Activated CD4-positive, alpha-beta T cell treated with anti-CD3 and anti-CD28 coated beads, Interleukin-2, Interleukin-6, amounts not matched to agents 100 ng/mL and 50 ng/mL, durations not matched to agents 16 hours and 8 hours (primary cell): ENCODE measurements around the gene LIN28A.
A peak's percentile ranks its signal among the peaks of the same experiment; 100 is the strongest.

Experiments used
- DNase-seq: peaks from one replicate; pipeline ENCODE4 v3.0.0-alpha.2; 2020

Gene LIN28A

DNA sequence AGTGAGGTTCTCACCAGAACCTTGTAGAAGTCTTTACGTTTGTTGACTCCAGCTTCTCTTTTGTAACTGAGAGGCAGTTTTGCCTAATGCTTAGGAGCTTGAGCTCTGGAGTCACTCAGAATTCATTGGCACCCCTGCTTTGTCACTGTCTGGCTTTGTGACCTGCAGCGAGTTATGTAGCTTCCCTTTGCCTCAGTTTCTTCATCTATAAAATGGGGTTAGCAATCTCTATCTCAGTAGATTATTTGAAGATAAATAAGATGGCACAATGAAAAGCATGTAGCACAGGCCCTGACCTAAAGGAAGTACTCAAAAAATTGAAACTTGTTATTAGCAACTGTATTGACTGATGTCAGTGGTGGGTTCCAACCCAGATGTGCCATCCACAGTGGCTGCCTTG lies 29.6 kb downstream of the LIN28A start:
- no peak for DNase-seq

DNA sequence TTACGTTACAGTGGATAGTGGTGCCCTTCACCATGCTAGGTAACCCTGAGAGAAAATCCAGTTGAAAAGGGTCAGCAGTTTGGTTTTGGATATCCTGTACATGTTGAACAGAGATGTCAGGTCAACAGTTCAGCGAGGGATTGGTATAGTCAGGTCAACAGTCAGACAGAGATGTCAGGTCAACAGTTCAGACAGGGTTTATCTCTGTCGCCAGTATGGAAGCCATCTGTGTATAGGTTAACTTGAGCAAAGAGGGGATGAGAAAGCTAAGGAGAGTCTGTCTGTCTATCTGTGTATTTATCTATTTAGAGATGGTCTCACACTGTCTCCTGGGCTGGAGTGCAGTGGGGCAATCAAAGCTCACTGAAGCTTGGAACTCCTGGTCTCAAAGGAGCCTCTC lies 39.3 kb downstream of the LIN28A start:
- no peak for DNase-seq

- no peak for DNase-seq
Observed at GRCh38 chr1:26450908-26451307, 40.3 kb downstream of the LIN28A start.

DNA sequence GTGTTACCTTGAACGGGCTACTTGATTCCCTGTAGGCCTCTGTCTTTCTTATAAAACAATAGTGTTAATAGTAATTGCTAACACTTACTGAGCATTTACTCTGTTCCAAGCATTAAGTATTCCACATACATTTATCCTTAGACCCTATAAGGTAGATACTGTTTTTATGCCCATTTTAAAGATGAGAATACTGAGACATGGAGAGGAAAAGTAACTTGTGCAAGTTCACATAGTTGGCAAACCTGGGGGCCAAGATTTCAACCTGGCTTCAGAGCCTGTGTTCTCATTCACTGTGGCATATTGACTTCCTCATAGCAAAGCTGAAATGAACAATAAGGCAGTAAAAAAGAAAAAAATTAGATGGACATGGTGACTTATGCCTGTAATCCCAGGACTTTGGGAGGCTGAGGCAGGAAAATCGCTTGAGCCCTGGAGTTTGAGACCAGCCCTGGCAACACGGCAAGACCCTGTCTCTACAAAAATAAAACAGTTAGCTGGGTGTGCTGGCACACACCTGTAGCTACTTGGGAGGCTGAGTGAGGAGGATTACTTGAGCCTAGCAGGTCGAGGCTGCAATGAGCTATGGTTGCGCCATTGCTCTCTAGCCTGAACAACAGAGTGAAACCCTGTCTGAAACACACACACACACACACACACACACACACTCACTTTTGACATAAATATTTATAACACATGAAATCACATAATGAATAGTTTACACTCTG lies 42.0 kb downstream of the LIN28A start:
- DNase-seq = no peak

DNA sequence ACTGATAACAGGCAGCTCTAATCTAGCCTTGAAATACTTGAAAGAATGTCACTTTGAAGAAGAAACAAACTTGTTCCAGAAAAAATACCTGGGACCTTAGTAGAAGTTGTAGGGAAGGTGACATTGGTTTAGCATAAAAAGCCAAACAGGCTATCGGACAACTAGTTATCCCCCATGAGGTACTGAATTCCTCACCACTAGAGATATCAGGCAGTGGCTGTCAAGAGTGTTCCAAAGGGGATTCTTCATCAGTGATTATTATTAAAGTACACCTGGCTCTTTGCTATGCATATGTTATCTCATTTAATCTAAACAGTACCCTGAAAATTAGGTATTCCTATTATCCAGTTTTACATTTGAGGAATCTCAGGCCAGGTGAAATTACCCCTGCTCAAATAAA lies 48.5 kb downstream of the LIN28A start:
- no peak for DNase-seq

GRCh38 chr1:26459573-26460031 lies 49.0 kb downstream of the LIN28A start:
- DNase-seq = no peak

DNA sequence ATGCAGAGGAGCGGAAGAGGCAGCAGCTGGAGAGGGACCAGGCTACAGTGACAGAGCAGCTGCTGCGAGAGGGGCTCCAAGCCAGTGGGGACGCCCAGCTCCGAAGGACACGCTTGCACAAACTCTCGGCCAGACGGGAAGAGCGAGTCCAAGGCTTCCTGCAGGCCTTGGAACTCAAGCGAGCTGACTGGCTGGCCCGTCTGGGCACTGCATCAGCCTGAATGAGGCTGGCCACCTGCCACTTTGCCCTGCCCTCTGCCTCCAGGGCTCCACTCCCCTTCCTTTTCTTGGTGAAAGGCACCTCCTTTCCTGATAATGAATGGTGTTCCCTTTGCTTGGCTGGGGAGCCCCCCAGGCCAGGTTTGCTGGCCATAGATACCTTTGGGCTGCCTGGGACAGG lies 58.3 kb downstream of the LIN28A start:
- no peak for DNase-seq

- DNase-seq = no peak
Observed at GRCh38 chr1:26469558-26469957, 58.9 kb downstream of the LIN28A start.

DNA sequence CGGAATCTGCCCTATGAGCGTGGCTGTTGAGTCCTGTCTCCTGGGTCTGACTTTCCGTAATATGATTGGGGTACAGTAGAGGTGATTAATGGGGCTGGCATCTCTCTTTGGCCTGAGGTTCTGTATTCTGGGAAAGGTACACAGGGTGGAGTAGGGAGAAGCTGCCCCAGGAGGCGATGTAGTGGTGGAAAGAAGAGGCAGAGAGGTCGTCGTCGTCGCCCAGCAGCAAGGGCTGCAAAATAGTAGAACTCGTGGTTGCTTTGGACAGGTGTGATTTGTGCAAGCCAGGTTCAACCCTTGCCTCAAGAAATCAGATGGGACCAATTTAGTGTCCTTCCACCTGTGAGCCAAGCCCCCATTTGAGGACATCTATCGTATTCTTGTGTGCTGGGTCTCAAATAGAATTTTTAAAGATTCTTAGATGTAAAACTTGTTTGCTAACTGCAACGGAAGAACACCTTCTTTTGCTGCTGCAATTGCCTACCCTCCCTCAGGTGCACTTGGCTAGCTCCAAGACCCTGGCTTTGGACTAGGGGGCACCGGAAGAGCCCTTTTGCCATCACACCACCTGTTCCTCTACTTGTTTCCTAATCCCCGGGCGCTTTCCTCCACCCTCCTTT lies 60.4 kb downstream of the LIN28A start:
- no peak for DNase-seq

DNA sequence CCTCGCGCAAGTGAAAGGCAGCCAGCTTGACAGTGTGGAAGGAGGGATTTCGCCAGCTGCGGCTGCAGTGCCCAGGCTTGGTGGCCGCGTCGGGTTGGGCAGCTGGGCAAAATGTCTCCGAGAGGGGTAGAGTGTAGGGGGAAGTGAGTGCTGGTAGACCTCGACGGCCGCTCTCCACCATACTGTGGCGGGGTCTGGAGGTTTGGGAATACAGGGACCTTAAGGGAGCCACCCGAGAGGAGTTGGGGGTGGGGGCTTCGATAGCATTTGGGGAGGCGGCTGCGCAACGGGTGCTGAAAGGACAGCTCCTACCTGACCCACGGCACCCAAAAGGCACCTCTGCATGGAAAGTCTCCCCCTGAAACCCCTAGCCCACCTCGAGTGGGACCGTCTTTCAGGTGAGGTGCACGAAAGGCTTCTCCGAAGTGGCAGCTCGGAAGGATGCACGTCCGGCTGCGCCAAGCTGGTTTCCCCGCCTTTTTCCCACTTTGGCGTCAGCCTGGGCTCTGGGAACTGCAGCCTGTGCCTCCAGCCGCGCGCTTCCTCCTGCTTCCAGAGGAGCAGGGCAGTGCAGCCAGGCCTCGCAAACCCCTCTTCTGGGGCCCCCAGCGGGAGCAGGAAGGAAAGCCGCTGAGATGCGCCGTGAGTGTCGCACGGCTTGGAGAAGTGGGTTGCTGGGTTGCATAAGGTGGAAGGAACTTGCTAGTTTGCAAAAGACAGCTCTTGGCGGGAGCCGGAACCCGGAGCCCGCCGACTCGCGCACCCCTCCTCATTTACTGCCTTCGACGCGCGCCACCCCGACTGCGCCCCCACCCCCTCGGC lies 61.1 kb downstream of the LIN28A start:
- DNase-seq = peak; percentile 58

- DNase-seq = peak; percentile 95
Observed at GRCh38 chr1:26472320-26472900, 61.8 kb downstream of the LIN28A start, which contains the start of gene HMGN2. Gene HMGN2, plus strand, starts transcription at chr1:26472440. Its CDS starts 173 bp downstream, at chr1:26472613.

DNA sequence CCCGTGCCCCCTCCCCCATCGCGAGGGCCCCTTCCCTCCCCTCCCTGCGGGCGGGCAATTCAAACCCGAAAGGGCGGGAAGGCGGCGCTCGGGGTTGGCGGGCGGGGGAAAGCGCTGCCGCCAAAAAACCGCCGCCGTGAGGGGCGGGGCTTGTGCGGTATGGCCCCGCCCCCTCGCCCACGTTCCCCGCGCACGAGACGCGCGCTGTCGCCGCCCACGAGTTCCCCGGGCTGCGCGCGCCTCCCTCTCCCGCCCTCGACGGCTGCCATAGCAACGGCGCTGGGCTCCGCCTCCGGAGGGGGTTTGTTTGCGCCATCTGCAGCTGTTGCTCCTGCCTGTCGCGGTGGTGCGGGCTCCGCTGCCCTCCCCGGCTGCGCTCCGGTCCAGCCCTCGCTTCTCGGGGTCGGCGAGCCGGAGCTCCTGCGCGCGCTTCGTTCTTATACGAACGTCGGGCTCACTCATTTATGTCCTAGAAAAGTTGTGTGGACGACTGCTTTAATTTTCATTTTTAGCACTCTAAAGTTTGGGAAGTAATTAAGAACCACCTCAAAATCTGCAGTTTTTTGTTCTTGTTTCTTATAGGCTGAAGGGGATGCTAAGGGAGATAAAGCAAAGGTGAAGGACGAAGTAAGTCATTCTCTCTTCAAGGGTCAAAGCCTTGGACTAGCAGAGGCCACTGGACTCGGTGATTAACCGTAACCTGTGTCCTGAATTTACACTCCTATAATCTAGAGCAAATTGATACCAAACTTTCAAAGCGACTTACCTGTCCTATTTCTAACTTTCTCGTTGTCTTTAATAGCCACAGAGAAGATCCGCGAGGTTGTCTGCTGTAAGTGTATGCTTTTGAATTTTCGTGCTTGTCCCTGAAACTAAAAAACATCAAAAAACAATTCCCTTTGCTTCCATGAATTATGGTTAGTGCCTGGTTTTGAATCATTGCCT lies 62.6 kb downstream of the LIN28A start:
- DNase-seq = peak; percentile 96

GRCh38 chr1:26474818-26475217 lies 64.2 kb downstream of the LIN28A start:
- DNase-seq = no peak

GRCh38 chr1:26475989-26476388 lies 65.4 kb downstream of the LIN28A start:
- DNase-seq = no peak

DNA sequence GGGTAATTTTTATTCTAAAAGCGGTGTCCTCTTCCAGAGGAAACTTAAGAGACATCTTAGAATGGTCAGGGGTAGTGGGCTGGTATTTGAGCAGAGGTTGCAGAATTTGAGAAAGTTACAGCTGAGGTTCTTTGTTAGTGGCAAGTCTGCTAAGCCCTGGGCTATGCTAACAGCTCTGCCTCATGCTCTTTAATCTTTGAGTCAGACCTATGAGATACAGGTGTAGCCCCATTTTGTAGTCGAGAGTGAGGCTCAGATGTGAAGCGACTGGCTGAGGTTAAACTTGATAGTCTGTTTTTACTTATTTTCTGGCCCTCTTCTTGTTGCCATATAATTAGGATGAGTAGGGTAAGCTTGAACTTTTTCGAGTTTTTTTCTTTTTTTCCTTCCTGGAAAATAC lies 66.3 kb downstream of the LIN28A start:
- DNase-seq = no peak

GRCh38 chr1:26477446-26478152 lies 67.0 kb downstream of the LIN28A start:
- no peak for DNase-seq

DNA sequence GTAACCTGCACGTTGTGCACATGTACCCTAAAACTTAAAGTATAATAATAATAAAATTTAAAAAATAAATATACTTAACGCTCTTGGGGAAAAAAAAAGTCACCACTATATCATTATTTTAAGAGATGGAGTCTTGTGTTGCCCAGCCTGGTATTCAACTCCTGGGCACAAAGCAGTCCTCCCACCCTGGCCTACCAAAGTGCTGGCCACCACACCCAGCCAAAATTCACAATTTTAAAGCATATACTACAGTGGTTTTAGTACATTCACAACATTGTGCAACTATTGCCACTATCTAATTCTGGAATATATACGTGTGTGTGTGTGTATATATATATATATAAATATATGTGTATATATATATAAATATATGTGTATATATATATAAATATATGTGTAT lies 67.5 kb downstream of the LIN28A start:
- DNase-seq = no peak

GRCh38 chr1:26478988-26479387 lies 68.4 kb downstream of the LIN28A start:
- no peak for DNase-seq
